Lower leg skin (tissue), 4 donors: ENCODE data around the gene TRIO. TPM values are rescaled to one million over a fixed set of nuclear protein-coding genes. Genes with fewer than 3 reads are reported as not detected.

Experiments used
- DNase-seq, 2 donors: peaks; one replicate each; pipeline ENCODE4 v3.0.0-alpha.2; 2019; ENCODE audit warnings: low spot score in 2 of 2
- H3K4me3 ChIP-seq: fragments of 200-600 bp; sonication (generic); 2 replicates; pipeline ENCODE4 v1.5.1; 2017; ENCODE audit warnings: mild to moderate bottlenecking, low read depth; ENCODE audit not compliant: poor library complexity, severe bottlenecking
- CTCF ChIP-seq, 3 donors: fragments of 450-650 bp; IDR thresholded peaks; one replicate each; pipeline ENCODE4 v1.5.1; 2016; ENCODE audit warnings: antibody characterized with exemption in 3 of 3, mild to moderate bottlenecking in 3 of 3, moderate library complexity in 2 of 3
- POLR2A ChIP-seq, 2 donors: fragments of 450-650 bp; IDR thresholded peaks; one replicate each; pipeline ENCODE4 v1.6.1; 2016 to 2017; ENCODE audit warnings: antibody characterized with exemption in 2 of 2, mild to moderate bottlenecking in 1 of 2, moderate library complexity in 1 of 2
- WGBS, 2 donors: methylation state at CpG; one replicate each; pipeline ENCODE4 v1.1.5; 2018; 5-methylcytosine and 5-hydroxymethylcytosine counted together
- intact Hi-C: fragments of 100-400 bp; cut with DNase I; formaldehyde crosslinking; loops from one replicate; pipeline ENCODE4 v1.15.0; 2023; ENCODE audit warnings: low total_unique reads
- total RNA-seq, 4 donors: library from RNA; depleted of rRNA; stranded (reverse); fragments of >200 nt; gene quantifications; one replicate each; pipeline ENCODE4 v1.1.0, GENCODE V29; 2016

TRIO gene
- total RNA-seq, 4 donors from 2014 or later = 47.8 to 101 (median 64.5) TPM

- no peak overlapping the region for H3K4me3 ChIP-seq
- TF ChIP-seq POLR2A (IDR thresholded peaks at IDR 0.05) (no peak), CTCF (IDR thresholded peaks at IDR 0.05) (no peak)
- intact Hi-C loops = no loop called here
- 97% methylated on average over 5 of the region's 5 CpGs for WGBS, 2 donors
- DNase-seq = no peak
Measured at GRCh38 chr5:14308384-14309154, 165.4 kb downstream of the TRIO start.

GRCh38 chr5:14309199-14309598 lies 166.1 kb downstream of the TRIO start:
- TF ChIP-seq CTCF (IDR thresholded peaks at IDR 0.05) (no peak), POLR2A (IDR thresholded peaks at IDR 0.05) (no peak)
- DNase-seq = no peak
- no peak overlapping the region for H3K4me3 ChIP-seq
- intact Hi-C loops = no loop called here

- intact Hi-C loops = no loop called here
- no peak for DNase-seq
- no peak overlapping the region for H3K4me3 ChIP-seq
- WGBS, 2 donors = 59 to 65% methylated on average over 8 of the region's 8 CpGs
- no peak for TF ChIP-seq POLR2A (IDR thresholded peaks at IDR 0.05)
- no peak for TF ChIP-seq CTCF (IDR thresholded peaks at IDR 0.05)
Measured at GRCh38 chr5:14309878-14310531, 166.9 kb downstream of the TRIO start.

GRCh38 chr5:14310901-14311300 lies 167.8 kb downstream of the TRIO start:
- 76 to 82% methylated on average over 8 of the region's 8 CpGs for WGBS, 2 donors
- intact Hi-C loops = no loop called here
- no peak for TF ChIP-seq CTCF (IDR thresholded peaks at IDR 0.05)
- TF ChIP-seq POLR2A (IDR thresholded peaks at IDR 0.05) = no peak
- H3K4me3 ChIP-seq = no peak overlapping the region
- no peak for DNase-seq

- WGBS, 2 donors = 80 to 83% methylated on average over 4 of the region's 4 CpGs
- H3K4me3 ChIP-seq = no peak overlapping the region
- intact Hi-C loops = no loop called here
- TF ChIP-seq CTCF (IDR thresholded peaks at IDR 0.05) (no peak), POLR2A (IDR thresholded peaks at IDR 0.05) (no peak)
- no peak for DNase-seq
Measured at GRCh38 chr5:14313986-14314690, 171.0 kb downstream of the TRIO start.
